GM12864 (cell line): Measurements from ENCODE around the gene EIF3B.

Experiments
- DNase-seq: peaks from one replicate; pipeline ENCODE4 v3.0.0-alpha.2; 2011; ENCODE audit warnings: low read depth
- H3K4me3 ChIP-seq: 2 replicates; pipeline ENCODE4 v1.5.1; 2011; ENCODE audit warnings: mild to moderate bottlenecking, low read depth, low read length, control low read depth
- TF ChIP-seq, protein P1 (sequence below): IDR thresholded peaks from 2 replicates; pipeline ENCODE4 v1.5.1; 2011; ENCODE audit warnings: low read depth, mild to moderate bottlenecking, moderate library complexity, low read length, control low read depth, inconsistent platforms; ENCODE audit errors: missing control alignments

EIF3B gene

DNA sequence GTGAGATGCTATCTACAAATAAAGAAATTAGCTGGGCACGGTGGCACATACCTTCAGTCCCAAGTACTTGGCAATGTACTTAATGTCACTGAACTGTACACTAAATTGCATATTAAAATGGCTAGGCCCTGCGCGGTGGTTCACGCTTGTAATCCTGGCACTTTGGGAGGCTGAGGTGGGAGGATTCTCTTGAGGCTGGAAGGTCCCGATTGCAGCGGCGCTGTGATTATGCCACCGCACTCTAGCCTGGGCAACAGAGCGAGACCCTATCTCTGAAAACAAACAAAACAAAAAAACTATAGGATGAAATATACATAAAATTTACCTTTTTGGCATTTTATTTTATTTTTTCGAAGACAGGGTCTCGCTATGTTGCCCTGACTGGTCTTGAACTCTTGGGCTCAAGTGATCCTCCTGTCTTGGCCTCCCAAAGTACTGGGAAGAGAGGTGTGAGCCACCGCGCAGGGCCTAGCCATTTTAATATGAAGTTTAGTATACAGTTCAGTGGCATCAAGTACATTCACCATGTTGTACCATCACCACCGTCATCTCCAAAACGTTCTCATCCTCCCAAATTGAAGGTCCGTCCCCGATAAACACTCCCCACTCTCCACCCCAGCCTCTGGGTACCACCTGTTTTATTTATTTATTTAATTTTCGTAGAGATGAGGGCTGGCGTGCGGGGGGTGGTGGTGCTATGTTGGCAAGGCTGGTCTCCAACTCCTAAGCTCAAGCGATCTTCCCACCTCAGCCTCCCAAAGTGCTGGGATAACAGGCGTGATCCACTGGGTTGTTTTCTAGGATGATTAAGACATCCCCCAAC lies 1.3 kb upstream of the EIF3B start:
- TF ChIP-seq, protein P1, sequence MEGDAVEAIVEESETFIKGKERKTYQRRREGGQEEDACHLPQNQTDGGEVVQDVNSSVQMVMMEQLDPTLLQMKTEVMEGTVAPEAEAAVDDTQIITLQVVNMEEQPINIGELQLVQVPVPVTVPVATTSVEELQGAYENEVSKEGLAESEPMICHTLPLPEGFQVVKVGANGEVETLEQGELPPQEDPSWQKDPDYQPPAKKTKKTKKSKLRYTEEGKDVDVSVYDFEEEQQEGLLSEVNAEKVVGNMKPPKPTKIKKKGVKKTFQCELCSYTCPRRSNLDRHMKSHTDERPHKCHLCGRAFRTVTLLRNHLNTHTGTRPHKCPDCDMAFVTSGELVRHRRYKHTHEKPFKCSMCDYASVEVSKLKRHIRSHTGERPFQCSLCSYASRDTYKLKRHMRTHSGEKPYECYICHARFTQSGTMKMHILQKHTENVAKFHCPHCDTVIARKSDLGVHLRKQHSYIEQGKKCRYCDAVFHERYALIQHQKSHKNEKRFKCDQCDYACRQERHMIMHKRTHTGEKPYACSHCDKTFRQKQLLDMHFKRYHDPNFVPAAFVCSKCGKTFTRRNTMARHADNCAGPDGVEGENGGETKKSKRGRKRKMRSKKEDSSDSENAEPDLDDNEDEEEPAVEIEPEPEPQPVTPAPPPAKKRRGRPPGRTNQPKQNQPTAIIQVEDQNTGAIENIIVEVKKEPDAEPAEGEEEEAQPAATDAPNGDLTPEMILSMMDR = no peak
- DNase-seq = no peak
- peak overlapping the region; percentile 99 for H3K4me3 ChIP-seq

DNA sequence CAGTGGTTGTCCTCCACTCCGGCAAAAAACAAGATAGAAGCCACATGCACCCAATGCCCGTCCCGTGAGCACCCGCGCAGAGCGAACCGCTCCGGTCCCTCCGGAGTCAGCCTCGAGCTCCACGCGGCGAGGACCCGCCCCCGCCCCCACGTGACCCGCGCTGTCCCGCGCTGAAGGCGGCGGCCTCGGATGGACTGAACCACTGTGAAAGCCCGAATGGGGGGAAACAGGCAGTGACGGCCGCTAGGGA lies 766 bp upstream of the EIF3B start:
- peak overlapping the region; percentile 99 for H3K4me3 ChIP-seq
- peak; percentile 70 for DNase-seq
- TF ChIP-seq, protein P1 = no peak

DNA sequence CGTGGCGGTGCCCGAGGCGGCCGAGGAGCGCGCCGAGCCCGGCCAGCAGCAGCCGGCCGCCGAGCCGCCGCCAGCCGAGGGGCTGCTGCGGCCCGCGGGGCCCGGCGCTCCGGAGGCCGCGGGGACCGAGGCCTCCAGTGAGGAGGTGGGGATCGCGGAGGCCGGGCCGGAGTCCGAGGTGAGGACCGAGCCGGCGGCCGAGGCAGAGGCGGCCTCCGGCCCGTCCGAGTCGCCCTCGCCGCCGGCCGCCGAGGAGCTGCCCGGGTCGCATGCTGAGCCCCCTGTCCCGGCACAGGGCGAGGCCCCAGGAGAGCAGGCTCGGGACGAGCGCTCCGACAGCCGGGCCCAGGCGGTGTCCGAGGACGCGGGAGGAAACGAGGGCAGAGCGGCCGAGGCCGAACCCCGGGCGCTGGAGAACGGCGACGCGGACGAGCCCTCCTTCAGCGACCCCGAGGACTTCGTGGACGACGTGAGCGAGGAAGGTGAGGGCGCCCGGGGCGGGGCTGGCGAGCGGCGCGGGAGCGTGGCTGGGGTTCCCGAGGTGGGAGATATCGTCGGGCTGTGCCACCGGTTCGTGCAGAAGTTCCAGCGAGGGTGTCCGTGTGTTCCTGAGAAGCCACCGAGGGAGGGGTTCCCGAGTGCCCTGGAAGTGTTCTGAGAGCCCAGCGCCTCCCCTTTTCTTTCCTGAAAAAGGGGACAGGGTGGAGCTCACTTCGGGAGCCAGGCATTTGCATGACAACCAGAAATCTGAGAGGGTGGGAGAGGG lies 495 bp downstream of the EIF3B start:
- H3K4me3 ChIP-seq = peak overlapping the region; percentile 99
- TF ChIP-seq, protein P1 = no peak
- DNase-seq = no peak

DNA sequence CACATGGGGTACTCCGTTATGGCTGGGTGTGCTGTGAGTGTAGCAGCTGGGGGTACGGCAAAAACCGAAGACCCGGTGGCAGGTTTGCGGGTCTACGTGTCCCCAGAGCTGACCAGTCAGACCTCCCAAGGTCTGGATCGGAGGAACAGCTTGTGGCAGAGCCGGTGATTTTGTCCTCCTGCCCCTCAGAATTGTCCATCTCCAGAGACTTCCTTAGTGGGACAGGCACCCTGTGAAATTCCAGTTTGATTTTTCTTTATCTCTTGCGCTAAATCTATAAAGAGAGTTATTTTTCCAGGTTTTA lies 1.0 kb downstream of the EIF3B start:
- peak overlapping the region; percentile 99 for H3K4me3 ChIP-seq
- TF ChIP-seq, protein P1 = no peak
- DNase-seq = no peak

DNA sequence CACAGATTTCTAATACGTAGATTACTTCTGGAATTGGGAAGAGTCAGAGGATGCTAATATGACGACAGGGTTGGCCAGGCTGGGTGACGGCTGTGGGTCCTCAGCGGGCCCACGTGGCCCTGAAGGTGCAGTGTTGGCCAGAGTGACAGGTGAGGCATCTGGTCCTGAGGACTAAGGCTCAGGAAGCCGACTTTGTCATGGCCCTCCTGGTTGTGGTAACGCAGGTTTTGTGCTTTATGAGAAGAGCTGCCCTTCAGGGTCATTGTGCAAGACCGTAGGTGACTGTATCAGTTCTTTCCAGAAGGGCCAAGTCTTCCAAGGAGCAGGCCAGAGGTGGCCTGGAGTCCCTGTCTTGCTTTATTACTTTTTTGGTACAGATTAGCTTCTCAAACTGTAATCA lies 2.5 kb downstream of the EIF3B start:
- no peak for DNase-seq
- TF ChIP-seq, protein P1 = no peak
- no peak overlapping the region for H3K4me3 ChIP-seq

DNA sequence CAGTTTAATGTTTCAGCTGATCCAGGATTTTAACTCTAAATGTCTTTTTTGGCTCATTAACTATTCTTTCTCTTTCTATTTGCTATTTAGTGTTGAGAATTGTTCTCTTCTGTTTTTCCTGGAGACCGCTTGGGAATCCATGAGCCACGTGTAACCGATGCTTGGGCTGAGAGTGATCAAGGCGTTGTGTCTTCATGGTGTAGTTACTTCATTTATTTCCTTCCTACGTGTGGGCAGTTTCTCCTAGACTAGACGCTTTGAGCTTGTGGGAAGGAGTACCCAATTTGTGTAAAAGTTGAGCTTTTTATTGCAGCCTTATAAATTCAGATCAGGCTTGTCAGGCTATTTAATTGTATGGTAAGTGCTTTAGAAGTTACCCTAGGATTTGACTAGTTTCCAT lies 2.9 kb downstream of the EIF3B start:
- DNase-seq = no peak
- TF ChIP-seq, protein P1 = no peak
- no peak overlapping the region for H3K4me3 ChIP-seq
